Activated CD4-positive, alpha-beta T cell treated with anti-CD3 and anti-CD28 coated beads, Interleukin-2, amount 10 ng/mL, durations not matched to agents 24 days and 14 days (primary cell): Measurements from ENCODE around the gene MRPL11. TPM values are rescaled to one million over a fixed set of nuclear protein-coding genes. Genes with fewer than 3 reads are reported as not detected.
"Not testable (repeated sequence)": the region's sequence is repeated elsewhere in the genome, so short reads cannot be mapped to it uniquely, and the experiment has no call there.

ENCODE experiments used
- DNase-seq: peaks from one replicate; pipeline ENCODE4 v3.0.0; 2022
- H3K27ac Mint-ChIP-seq: one replicate; pipeline ENCODE4 v1.8.0; 2022; ENCODE audit warnings: mild to moderate bottlenecking, mixed read lengths
- H3K27me3 Mint-ChIP-seq: one replicate; pipeline ENCODE4 v1.8.0; 2022; ENCODE audit warnings: mixed read lengths
- H3K36me3 Mint-ChIP-seq: one replicate; pipeline ENCODE4 v1.8.0; 2022; ENCODE audit warnings: low read depth, mild to moderate bottlenecking, mixed read lengths
- H3K4me1 Mint-ChIP-seq: one replicate; pipeline ENCODE4 v1.8.0; 2021; ENCODE audit warnings: mixed read lengths
- H3K4me3 Mint-ChIP-seq: one replicate; pipeline ENCODE4 v1.8.0; 2022; ENCODE audit warnings: mild to moderate bottlenecking, moderate library complexity, mixed read lengths
- H3K9me3 Mint-ChIP-seq: one replicate; pipeline ENCODE4 v1.8.0; 2021; ENCODE audit warnings: mixed read lengths
- intact Hi-C: fragments of 100-400 bp; cut with micrococcal nuclease; formaldehyde crosslinking; loops from one replicate; pipeline ENCODE4 v1.15.1; 2023
- total RNA-seq: library from RNA; stranded (reverse); gene quantifications from 2 replicates; pipeline ENCODE4 v1.2.3, GENCODE V29; 2022

Gene MRPL11
- total RNA-seq, 1 donor from 2014 or later, result 102 TPM

- H3K9me3 Mint-ChIP-seq, result no peaks in the 10 kb centered on the region
- no peak overlapping the region for H3K4me3 Mint-ChIP-seq
- intact Hi-C loops, result no loop called here
- H3K36me3 Mint-ChIP-seq, result peaks cover 15% of the 10 kb centered on the region
- H3K4me1 Mint-ChIP-seq, result peaks cover 12% of the 10 kb centered on the region
- no peaks in the 10 kb centered on the region for H3K27me3 Mint-ChIP-seq
- H3K27ac Mint-ChIP-seq, result no peak overlapping the region
- DNase-seq, result no peak
Observed at GRCh38 chr11:66473167-66473566, 34.5 kb upstream of the MRPL11 start.

DNA sequence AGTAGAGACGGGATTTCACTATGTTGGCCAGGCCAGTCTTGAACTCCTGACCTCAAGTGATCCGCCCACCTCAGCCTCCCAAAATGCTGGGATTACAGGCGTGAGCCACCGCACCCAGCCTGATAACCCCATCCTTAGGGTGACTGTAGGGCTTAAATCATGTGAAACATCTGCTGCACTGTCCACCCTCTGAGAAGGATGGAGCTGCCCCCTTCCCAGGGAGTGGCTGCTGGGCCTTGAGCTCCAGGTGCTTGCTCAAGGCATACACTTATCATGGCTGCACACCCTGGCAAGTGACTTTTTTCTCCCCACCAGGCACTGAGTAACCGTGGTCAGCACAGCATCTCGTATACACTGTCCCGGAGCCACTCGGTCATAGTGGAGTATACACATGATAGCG, 33.4 kb upstream of the MRPL11 start:
- Mint-ChIP-seq H3K4me1 (peaks cover 14% of the 10 kb centered on the region), H3K4me3 (no peak overlapping the region), H3K36me3 (peaks cover 15% of the 10 kb centered on the region), H3K27ac (no peak overlapping the region), H3K27me3 (no peaks in the 10 kb centered on the region), H3K9me3 (no peaks in the 10 kb centered on the region)
- intact Hi-C loops, result no loop called here
- DNase-seq, result no peak

- peaks cover 13% of the 10 kb centered on the region for H3K36me3 Mint-ChIP-seq
- peaks cover 18% of the 10 kb centered on the region for H3K4me1 Mint-ChIP-seq
- H3K9me3 Mint-ChIP-seq, result no peaks in the 10 kb centered on the region
- DNase-seq, result no peak
- H3K27me3 Mint-ChIP-seq, result no peaks in the 10 kb centered on the region
- H3K4me3 Mint-ChIP-seq, result no peak overlapping the region
- intact Hi-C loops, result no loop called here
- no peak overlapping the region for H3K27ac Mint-ChIP-seq
Observed at GRCh38 chr11:66471142-66471541, 32.5 kb upstream of the MRPL11 start.

GRCh38 chr11:66470015-66470414, 31.4 kb upstream of the MRPL11 start:
- intact Hi-C loops, result no loop called here
- no peak for DNase-seq
- H3K27ac Mint-ChIP-seq, result no peak overlapping the region
- peaks cover 21% of the 10 kb centered on the region for H3K4me1 Mint-ChIP-seq
- H3K4me3 Mint-ChIP-seq, result no peak overlapping the region
- peaks cover 13% of the 10 kb centered on the region for H3K36me3 Mint-ChIP-seq
- no peaks in the 10 kb centered on the region for H3K9me3 Mint-ChIP-seq
- no peaks in the 10 kb centered on the region for H3K27me3 Mint-ChIP-seq

DNA sequence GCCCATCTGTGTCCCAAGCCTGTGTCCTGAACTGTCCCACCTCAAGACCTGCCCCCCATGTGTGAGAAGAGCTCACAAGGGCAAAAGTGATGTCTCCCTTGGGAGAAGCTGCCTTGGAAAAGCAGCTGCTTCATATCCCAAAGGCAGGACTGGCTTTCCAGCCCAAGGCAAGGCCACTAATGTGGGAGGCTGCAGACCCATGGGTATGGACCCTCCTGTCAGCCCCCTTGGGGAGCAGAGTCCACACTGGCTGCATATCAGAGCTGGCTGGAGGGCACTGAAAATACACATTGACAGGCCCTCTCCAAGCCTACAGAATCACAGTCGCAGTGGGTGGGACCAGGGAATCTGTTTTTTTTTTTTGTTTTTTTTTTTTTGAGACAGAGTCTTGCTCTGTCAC, 30.8 kb upstream of the MRPL11 start:
- Mint-ChIP-seq H3K4me3 (no peak overlapping the region), H3K27me3 (no peaks in the 10 kb centered on the region), H3K27ac (no peak overlapping the region), H3K36me3 (peaks cover 13% of the 10 kb centered on the region), H3K9me3 (no peaks in the 10 kb centered on the region), H3K4me1 (peaks cover 21% of the 10 kb centered on the region)
- intact Hi-C loops, result loop anchor here (5.0 kb wide), 1 partner anchor 148 kb away; the partner anchor contains the start of gene RBM14
- DNase-seq, result no peak

DNA sequence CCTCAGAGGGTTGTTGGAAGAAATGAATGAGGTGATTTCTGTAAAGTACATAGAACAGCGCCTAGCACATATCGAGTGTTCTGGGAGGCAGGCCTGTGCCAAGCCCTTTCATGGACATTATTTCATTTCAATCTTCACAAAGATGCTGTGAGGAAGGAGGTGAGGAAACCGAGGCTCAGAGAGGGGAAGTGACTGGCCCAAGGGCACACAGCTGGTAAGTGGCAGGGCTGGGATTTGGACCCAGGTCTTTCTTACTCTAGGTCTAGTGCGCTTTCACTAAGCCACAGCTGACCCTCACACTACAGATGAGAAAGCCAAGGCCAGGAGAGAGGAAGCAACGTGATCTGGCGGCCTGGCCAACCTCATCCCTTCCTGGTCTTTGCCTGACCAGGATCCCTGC, 30.0 kb upstream of the MRPL11 start:
- DNase-seq, result no peak
- intact Hi-C loops, result loop anchor here (5.0 kb wide), 1 partner anchor 149 kb away; the partner anchor contains the start of gene RBM14
- H3K4me3 Mint-ChIP-seq, result peak overlapping the region; percentile 91
- no peak overlapping the region for H3K27ac Mint-ChIP-seq
- H3K9me3 Mint-ChIP-seq, result no peaks in the 10 kb centered on the region
- peaks cover 21% of the 10 kb centered on the region for H3K4me1 Mint-ChIP-seq
- peaks cover 10% of the 10 kb centered on the region for H3K36me3 Mint-ChIP-seq
- no peaks in the 10 kb centered on the region for H3K27me3 Mint-ChIP-seq

DNA sequence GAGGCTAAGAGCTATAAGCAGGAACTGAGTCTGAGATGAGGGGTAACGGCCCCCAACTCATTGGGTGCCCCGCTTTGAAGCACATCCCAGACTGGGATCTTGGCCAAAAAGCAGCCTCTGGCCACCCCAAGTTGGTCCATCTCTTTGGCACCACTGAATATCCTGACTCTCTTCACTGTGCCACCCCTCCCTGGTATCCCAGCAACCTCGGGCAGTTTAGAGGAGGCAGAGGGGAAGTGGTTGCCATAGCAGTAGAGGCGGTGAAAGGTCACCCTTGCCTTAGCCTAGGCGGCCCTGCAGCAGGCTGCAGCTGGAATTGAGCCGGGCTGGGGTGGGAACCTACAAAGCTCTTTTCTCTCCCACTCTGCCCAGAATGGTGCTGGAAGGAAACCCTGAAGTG, 29.1 kb upstream of the MRPL11 start:
- peak overlapping the region; percentile 83 for H3K27ac Mint-ChIP-seq
- peaks cover 2% of the 10 kb centered on the region for H3K9me3 Mint-ChIP-seq
- H3K27me3 Mint-ChIP-seq, result no peaks in the 10 kb centered on the region
- peak; percentile 78 for DNase-seq
- peaks cover 28% of the 10 kb centered on the region for H3K4me1 Mint-ChIP-seq
- peak overlapping the region; percentile 91 for H3K4me3 Mint-ChIP-seq
- H3K36me3 Mint-ChIP-seq, result peaks cover 8% of the 10 kb centered on the region
- intact Hi-C loops, result loop anchor here (5.0 kb wide), 1 partner anchor 150 kb away; the partner anchor contains the start of gene RBM14

- peaks cover 6% of the 10 kb centered on the region for H3K9me3 Mint-ChIP-seq
- DNase-seq, result no peak
- intact Hi-C loops, result loop anchor here (5.0 kb wide), 1 partner anchor 150 kb away; the partner anchor contains the start of gene RBM14
- peak overlapping the region; percentile 92 for H3K4me3 Mint-ChIP-seq
- peaks cover 32% of the 10 kb centered on the region for H3K4me1 Mint-ChIP-seq
- H3K27me3 Mint-ChIP-seq, result no peaks in the 10 kb centered on the region
- H3K36me3 Mint-ChIP-seq, result peaks cover 3% of the 10 kb centered on the region
- peak overlapping the region; percentile 83 for H3K27ac Mint-ChIP-seq
Observed at GRCh38 chr11:66467034-66467659, 28.5 kb upstream of the MRPL11 start.

DNA sequence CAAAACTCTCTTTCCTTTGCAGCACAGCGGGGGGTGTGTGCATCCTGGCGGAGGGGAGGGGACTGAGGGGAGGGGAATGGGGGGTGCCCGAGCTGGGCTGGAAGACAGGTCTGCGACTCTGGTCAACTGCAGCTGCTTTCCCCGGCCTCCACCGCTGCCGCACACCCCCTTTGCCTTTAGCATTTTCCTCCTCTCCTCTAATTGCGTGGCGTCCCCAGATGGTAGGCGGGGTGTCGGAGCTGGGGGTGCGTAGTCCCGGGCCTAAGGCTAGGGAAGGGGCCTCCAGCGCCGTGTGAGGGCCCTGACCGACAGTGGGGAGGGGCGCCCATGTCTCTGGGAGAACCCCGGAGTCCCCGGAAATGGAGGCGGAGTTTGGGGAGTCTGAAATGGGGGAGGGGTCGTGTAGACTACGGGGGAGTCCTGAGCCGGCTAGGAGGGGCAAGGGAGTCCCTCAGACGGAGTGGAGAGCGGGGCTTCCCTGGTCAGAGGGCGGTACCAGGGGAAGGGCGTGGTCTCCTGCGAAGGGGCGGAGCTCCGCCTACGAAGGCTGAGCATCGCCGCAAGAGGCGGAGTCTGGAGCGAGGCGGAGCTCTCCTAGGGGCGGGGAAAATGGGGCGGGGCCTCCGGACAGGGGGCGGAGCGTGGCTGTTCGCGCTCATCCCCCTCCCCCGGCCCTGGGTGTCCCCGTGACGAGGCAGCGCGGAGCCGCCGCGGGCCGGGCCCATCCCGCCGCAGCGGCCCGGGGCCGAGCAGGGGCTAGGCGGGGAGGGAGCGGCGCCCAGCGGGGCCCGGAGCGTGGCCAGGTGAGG, 27.8 kb upstream of the MRPL11 start, which contains the start of gene PELI3:
Gene PELI3 (plus strand): TSS at position 681 of the 809 bp plus-strand sequence. CDS start 1,224 bp downstream, outside the sequence.
- no peaks in the 10 kb centered on the region for H3K27me3 Mint-ChIP-seq
- H3K36me3 Mint-ChIP-seq, result peaks cover 4% of the 10 kb centered on the region
- peak within 1 kb of the TSS; percentile 92 for H3K4me3 Mint-ChIP-seq
- peaks cover 6% of the 10 kb centered on the region for H3K9me3 Mint-ChIP-seq
- DNase-seq, result peak; percentile 97
- H3K4me1 Mint-ChIP-seq, result peaks cover 33% of the 10 kb centered on the region
- intact Hi-C loops, result loop anchor here (1.0 to 5.0 kb wide), 3 partner anchors 14 to 151 kb away; partner anchors contain the start of genes DPP3 and RBM14
- peak within 1 kb of the TSS; percentile 84 for H3K27ac Mint-ChIP-seq

- H3K9me3 Mint-ChIP-seq, result peaks cover 6% of the 10 kb centered on the region
- peaks cover 34% of the 10 kb centered on the region for H3K4me1 Mint-ChIP-seq
- H3K27me3 Mint-ChIP-seq, result no peaks in the 10 kb centered on the region
- no peak for DNase-seq
- peak overlapping the region; percentile 32 for H3K27ac Mint-ChIP-seq
- intact Hi-C loops, result loop anchor here (1.0 to 5.0 kb wide), 3 partner anchors 15 to 152 kb away; partner anchors contain the start of genes DPP3 and RBM14
- H3K4me3 Mint-ChIP-seq, result peak overlapping the region; percentile 92
- peaks cover 4% of the 10 kb centered on the region for H3K36me3 Mint-ChIP-seq
Observed at GRCh38 chr11:66465373-66466224, 27.0 kb upstream of the MRPL11 start.

DNA sequence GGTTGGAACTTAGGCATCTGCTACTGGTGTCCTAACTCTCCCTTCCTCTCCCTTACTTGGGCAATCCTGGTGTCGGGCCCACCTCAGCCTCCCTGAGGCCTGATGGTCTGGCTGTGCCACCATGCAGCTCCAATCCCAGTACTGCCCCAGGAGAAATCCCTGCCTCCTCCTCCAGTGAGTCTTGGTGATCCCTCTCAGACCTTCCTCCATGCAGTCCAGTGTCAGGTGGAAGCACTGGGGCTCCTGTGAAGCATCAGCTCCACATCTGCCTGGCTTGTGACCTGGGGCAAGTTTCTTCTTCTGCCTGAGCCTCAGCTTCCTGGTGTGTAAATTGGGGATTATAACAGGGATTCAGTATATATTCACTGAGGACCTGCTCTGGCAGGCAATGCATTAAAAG, 26.3 kb upstream of the MRPL11 start:
- H3K4me1 Mint-ChIP-seq, result peaks cover 31% of the 10 kb centered on the region
- H3K36me3 Mint-ChIP-seq, result peaks cover 1% of the 10 kb centered on the region
- H3K27ac Mint-ChIP-seq, result no peak overlapping the region
- H3K9me3 Mint-ChIP-seq, result peaks cover 6% of the 10 kb centered on the region
- no peak for DNase-seq
- H3K27me3 Mint-ChIP-seq, result no peaks in the 10 kb centered on the region
- intact Hi-C loops, result loop anchor here (5.0 kb wide), 1 partner anchor 152 kb away; the partner anchor contains the start of gene RBM14
- H3K4me3 Mint-ChIP-seq, result no peak overlapping the region

DNA sequence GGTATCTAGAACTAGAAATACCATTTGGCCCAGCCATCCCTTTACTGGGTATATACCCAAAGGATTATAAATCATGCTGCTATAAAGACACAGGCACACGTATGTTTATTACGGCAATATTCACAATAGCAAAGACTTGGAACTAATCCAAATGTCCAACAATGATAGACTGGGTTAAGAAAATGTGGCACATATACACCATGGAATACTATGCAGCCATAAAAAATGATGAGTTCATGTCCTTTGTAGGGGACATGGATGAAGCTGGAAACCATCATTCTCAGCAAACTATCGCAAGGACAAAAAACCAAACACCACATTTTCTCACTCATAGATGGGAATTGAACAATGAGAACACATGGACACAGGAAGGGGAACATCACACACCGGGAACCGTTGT, 25.5 kb upstream of the MRPL11 start:
- H3K36me3 Mint-ChIP-seq, intact Hi-C loops, DNase-seq, H3K4me3 Mint-ChIP-seq, H3K27ac Mint-ChIP-seq, H3K9me3 Mint-ChIP-seq, H3K27me3 Mint-ChIP-seq: not testable (repeated sequence)
- H3K4me1 Mint-ChIP-seq, result peaks cover 37% of the 10 kb centered on the region

- Mint-ChIP-seq H3K4me3 (no peak overlapping the region), H3K9me3 (peaks cover 6% of the 10 kb centered on the region), H3K27ac (peak overlapping the region; percentile 8), H3K36me3 (peaks cover 1% of the 10 kb centered on the region), H3K4me1 (peaks cover 37% of the 10 kb centered on the region), H3K27me3 (no peaks in the 10 kb centered on the region)
- intact Hi-C loops, result no loop called here
- DNase-seq, result no peak
Observed at GRCh38 chr11:66462911-66463310, 24.3 kb upstream of the MRPL11 start.
